GM20431 (cell line): ENCODE data around the gene FBXO48.
"Not testable (repeated sequence)": the region's sequence is repeated elsewhere in the genome, so short reads cannot be mapped to it uniquely, and the experiment has no call there.

ENCODE experiments used
- in situ Hi-C: fragments of 300-500 bp; cut with MseI, MboI; formaldehyde crosslinking; loops from one replicate; pipeline ENCODE4 v1.15.0; 2020; ENCODE audit warnings: low sequenced_read_pairs; ENCODE audit not compliant: unreplicated experiment

The FBXO48 gene, protein sequence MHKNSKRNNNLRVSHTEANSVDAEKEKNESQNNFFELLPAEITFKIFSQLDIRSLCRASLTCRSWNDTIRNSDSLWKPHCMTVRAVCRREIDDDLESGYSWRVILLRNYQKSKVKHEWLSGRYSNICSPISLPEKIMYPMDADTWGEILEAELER

DNA sequence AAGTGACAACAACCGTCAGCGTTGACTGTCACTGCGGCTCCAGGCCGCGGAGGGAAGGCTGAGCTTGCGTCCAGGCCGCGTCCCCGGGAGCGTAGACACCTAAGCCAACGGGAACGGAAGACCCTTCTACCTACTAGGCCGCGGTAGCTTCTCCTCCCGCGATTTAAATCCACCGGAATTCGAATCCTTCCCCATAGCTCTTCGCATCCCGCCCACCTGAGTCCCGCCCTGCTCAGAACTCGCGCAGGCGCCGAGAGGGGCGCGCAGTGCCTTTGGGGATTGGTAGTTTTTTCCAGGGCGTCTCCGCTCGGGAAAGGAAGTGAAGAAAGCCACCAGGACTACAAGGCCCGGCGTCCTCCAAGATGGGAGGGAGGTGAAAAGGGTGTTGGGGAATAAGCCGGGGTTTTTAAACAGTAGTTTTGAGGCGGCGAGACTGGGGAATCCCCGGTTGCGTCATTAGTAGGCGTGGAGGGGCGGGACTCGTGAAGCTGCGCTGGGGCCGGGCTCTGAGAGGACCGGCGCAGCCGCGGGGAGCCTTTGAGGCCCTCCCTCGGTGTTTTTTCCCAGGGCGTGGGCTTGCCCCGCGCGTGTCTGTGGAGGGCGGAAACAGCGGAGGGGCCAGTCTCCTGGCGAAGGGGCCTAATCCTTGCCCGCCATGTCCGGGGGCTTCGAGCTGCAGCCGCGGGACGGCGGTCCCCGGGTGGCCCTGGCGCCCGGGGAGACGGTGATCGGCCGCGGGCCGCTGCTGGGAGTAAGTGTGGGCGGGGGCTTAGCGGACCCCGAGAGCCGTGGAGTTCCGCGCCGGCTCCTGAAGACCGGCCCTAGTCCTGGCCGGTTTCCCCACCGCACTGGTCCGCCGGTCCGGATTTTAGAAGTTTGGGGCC, at the start of gene FBXO48, which contains the start of gene APLF:
Gene FBXO48 (minus strand): TSS at position 218 of the 884 bp plus-strand sequence. CDS start 2,149 bp downstream, outside the sequence.
Gene APLF (plus strand): TSS at position 509 of the 884 bp plus-strand sequence. CDS start 147 bp downstream, at position 656.
- in situ Hi-C loops: loop anchor here (10.0 to 25.0 kb wide), 2 partner anchors 245 to 447 kb away; no protein-coding TSS in a partner anchor

DNA sequence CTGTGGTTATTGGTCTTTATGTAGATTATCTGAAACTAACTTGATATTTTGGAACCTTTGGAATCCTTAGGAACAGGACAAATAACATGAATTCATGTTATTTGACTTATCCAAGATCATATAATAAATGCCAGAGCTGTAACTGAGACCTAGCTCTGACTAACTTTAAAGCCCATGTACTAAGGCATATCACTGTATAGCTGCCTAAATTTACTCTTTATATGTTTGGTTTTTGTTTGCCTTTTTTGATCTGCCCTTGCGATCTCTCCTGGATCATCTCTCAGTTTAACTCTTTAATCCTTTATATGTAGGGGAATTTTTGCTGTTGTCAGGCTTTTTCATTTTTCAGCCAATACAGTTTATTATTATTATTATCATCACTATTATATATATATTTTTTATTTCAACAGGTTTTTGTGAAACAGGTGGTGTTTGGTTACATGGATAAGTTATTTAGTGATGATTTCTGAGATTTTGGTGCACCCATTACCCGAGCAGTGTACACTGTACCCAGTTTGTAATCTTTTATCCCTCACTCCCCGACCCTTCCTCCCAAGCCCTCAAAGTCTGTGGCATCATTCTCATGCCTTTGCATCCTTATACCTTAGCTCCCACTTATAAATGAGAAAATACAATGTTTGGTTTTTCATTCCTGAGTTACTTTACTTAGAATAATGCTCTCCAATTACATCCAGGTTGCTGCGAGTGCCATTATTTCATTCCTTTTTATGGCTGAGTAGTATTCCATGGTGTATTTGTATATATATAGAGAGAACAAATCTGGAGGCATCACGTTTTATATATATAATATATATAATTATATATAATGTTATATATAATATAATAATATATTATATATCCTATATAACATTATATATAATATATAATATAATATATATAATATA, 49.2 kb upstream of the FBXO48 start:
- in situ Hi-C loops: no loop called here

DNA sequence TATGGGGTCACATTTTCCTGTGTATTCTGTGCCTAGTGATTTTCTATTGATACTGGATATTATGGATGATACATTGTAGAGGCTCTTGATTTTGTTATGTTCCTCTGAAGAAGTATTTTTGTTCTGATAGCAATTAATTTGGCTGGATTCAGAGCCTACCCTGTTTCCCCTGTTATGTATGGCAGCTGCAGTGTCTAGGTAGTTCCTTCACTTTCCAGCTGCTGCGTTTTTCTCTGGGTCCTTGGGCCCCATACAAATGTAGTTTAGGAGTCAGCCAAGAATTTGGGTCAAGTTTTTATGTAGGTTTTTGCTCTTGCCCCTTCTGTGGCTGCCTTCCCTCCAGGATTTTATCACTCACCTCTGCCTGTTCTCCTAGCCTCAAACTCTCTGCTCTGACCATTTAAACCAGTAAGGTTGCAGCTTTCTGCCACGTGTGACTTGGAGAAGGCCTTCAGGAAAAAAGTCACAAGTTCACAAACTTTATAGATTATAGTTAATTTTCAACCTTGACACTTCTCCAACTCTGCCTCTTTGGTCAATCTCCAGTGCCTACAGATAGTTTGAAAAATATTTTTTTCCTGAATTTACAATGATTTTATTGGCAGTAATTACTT, 47.3 kb upstream of the FBXO48 start:
- in situ Hi-C loops: no loop called here

DNA sequence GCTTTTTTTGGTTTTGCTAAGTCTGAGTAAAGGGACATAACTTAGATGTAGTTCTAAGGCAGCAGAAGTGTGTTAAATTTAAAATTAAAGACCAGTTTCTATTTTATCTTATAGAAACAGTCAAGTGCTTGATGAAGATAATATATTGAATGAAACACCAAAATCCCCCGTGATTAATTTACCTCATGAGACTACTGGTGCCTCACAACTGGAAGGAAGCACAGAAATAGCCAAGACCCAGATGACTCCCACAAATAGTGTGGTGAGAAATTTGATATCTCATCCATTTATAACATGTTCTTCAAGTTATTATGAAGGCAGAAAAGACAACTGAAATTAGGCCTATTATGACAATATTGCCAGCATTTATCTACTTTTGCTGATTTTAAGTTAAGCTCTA, 45.9 kb upstream of the FBXO48 start:
- in situ Hi-C loops: no loop called here

DNA sequence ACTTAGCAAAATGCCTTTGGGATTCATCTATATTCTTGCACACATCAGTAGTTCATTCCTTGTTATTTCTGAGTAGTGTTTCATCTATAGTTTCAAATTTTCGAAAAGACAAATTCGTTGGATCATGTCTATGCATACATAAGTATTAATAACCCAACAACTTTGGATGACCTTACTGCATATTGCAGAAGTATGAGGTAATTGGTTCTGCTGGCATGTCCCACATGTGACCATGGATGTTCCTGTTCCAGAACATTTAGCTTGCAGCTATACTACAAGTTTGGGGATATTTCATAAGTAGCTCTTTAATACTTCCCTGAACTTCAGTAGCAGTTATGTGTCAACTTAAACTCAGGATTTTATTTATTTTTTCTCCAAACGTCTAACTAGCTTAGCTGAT, 45.2 kb upstream of the FBXO48 start:
- in situ Hi-C loops: no loop called here

DNA sequence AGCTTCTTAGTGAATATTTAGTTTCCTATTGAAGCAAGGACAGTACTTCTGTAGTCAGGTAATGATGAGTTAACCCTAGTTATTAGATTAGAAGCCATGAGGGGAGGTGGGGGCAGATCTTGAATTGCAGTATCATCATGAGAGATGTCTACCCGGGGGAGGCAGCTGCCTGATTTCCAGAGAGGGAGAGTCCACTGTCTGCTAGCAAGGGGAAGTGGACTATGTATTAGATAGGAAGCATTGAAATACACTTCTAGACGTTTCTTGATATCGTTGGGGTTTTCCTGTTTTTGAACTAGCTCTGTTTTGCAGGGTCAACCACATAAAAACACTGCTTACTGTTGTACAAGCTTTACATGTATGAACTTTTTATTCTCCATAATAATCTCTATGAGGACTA, 39.1 kb upstream of the FBXO48 start:
- in situ Hi-C loops: no loop called here

DNA sequence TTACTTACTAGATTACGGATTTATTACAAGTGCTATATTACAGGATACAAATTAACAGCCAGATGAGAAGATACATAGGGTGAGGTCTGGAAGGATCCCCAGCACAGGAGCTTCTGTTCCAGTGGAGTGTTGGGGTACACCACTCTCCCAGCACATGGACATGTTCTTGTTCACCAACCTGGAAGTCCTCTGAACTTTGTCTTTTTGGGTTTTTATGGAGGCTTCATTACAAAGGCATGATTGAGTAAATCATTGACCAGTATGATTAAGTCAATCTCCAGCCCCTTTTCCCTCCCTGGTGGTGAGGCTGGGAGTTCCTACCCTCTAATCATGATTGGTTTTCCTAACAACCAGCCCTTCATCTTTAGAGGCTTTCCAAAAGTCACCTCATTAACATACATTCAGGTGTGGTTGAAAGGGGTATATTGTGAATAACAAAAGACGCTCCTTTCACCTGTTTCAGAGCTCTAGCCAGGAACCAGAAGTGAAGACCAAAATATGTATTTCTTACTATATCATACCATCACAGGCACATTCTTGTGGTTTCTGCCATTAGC, 38.6 kb upstream of the FBXO48 start:
- in situ Hi-C loops: no loop called here

DNA sequence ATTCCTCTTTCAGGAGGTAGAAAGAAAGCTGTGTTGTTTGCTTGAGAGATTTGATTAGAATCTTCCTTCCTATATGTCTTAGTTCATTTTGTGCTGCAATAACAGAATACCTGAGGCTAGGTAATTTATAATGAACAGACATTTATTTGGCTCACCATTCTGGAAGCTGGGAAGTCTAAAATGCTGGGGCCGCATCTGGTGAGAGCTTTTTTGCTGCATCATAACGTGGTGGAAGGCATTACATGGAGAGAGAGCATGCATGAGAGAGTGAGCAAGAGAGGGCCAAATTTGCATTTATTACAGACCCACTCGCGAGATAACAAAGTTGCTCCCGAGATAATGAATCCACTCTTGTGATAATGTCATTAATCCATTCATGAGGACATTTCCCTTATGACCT, 34.7 kb upstream of the FBXO48 start:
- in situ Hi-C loops: no loop called here

DNA sequence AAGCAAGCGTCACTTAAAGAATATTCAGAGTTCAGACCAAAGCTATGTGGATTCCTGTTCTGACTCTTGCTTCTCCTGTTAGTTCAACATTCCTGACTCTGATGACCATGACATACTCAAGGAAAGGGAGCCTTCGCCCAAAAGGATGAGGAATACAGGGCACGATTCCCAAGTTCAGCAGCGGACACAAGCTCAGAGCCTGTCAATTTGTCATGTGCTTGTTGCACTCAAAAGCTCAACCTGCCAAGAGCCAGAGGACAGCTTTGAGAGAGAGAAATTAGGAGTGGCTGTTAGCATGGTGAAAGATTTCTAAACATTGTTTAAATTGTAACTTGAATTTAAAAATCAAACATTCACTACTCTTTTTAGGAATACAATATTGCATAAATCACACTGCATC, 33.6 kb upstream of the FBXO48 start:
- in situ Hi-C loops: no loop called here

DNA sequence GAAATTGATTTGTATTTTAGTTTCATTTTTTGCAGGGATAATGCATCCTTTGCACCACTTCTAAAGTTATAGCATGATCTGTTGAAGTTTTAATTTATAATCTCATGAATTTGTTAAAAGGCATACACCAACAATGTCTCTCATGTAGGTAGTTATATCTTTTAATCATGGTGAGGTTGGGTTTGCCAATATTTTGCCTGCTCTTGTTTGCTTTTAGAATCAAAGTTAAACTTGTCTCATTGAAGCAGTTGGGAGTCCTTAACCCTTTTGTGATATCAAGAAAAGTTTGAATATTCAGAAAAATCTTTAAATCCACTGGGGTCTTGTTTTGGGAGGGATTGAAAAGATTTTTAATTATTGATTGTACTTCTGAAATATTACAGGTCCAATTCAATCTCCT, 32.0 kb upstream of the FBXO48 start:
- in situ Hi-C loops: no loop called here

DNA sequence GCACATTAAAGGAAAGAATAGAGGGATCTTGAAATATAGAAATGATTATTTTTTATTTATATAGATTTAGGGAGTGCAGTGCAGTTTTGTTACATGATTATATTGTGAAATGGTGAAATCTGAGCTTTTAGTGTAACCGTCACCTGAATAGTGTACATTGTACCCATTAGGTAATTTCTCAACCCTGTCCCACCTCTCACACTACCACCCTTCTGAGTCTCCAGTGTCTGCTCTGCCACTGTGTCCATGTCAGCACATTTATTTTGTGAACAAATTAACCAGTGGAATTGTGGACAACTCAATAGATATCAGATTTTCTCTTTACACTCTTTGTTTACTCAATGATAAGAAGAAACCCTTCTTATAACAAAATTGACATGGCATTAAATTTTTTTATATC, 24.5 kb upstream of the FBXO48 start:
- in situ Hi-C loops: no loop called here

DNA sequence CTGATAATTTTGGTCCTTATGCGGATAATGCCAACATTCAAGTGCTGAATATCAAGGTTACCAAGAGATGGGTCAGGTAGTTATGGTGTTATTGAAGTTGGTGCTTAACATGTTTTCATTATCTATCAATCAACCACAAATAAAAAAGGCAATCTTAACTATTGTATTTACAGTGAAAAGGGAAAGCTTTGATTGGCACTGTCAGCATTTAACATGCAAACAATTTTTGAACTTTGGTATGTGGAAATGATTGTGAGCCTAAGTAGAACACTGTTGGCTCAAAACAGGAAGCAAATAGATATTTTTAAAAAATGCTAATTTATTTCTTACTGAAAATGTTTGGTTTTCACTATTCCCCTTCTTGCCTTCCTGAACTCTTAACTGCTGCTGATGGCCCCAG, 22.2 kb upstream of the FBXO48 start:
- in situ Hi-C loops: no loop called here

DNA sequence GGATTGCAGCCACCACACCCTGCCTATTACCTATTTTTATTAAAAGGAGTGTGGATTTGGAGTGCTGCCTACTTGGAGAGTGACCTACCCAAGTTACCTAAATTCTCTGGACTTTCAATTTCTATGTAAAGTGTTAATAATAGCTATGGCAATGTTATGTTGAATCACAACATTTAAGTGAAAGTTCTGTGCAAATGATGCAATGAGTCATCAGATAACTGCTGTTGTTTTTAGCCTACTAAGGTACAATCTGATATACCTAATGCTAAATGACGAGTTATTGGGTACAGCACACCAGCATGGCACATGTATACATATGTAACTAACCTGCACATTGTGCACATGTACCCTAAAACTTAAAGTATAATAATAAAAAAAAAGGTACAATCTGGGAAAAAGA, 21.5 kb upstream of the FBXO48 start:
- in situ Hi-C loops: not testable (repeated sequence)

DNA sequence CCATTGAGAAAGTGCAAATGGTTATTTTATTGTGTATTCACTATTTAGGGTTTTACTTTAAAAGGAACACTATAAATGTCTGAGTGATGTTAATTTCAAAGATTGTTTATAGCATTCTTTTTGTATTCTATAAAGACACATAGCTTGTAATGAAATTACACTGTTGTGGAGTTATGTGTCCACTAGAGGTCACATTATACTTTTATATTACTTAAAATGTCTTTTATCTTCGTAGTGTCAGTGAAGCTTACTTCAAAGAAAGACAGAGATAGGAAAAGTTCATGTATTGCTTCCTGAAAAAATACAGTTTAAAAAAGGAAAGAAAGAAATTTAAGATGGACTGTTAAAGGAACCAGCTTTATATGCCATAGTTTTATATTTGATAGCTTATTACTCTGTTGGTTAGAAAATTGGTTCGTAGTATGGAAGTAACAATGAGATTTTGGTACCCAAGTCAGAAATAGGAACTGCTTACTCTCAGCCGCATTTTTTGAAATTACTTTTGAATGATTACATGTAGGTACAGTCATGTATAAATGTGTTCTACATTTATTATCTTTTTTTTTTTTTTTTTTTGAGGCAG, 20.8 kb upstream of the FBXO48 start:
- in situ Hi-C loops: no loop called here

DNA sequence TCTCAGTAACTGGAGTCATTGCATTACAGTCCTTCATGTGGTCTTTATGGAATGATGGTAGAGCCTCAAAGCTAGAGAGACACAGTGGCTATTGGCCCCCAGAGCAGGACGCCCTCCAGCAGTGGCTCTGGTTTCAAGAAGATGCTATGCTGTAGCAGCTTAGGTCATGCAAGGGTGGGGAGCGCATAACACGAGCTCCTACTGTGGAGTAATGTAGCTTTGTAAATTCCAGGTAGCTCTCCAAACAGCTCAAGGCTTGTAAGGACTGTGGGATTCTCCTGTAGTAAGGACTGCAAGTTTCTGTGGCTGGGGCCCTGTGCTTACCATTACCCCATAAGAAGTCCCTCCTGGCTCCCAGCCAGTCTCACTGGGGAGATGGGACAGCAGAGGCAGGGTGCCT, 15.9 kb upstream of the FBXO48 start:
- in situ Hi-C loops: no loop called here

DNA sequence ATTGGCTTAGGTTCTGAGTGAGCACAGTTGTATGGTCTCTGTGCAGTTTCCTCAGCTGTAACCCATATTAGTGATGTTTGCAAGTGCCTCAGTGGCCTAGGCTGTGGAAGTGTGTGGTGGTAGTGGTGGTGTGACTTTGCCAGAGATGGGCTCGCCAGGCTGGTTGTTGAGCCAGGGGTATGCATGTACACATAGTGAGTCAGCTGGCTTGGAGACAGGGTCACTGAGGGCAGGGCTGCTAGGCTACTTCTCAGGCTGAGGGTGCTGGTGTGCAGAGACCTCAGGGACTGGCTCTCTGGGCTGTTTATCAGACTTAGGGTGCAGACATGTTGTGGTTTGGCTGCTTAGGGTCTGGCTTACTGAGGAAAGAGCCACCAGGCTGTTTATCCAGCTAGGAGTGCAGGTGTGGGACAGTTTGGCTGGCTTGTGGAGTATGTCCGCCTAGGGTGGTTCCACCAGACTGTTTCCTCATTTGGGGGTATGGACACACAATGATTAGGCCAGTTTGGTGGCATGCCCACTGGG, 15.3 kb upstream of the FBXO48 start:
- in situ Hi-C loops: no loop called here

DNA sequence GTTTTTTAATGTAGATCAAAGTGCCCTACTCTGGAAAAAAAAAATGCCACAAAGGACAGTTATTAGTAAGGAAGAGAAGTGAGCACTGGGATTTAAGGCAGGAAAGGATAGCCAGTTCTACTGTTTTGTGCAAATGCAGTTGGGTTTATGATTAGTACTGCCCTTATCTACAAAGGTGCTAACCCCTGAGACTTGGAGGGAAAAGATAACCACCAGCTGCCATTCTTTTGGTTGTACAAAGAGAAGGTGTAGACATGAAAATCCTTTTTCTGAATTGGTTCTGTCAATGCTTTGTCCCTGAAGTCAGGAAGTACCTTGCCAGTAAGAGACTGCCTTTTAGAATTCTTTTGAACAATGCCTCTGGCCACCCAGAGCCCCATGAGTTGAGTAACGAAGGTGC, 11.6 kb upstream of the FBXO48 start:
- in situ Hi-C loops: no loop called here

DNA sequence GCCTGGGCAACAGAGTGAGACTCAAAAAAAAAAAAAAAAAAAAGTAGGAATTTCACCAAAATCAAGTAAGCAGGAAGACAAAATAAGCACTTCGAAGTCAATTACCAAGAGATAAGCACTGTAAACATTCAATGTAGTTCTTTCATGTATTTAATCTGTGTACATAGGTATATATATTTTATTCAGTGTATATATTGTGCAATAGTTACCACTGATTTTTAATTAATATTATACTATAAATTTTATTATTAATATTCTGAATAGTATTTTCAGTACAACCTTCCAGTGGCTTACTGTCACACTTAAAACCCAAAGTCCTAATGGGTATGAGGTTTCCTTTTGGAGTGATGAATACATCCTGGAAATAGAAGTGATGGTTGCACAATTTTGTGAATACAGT, 9.4 kb upstream of the FBXO48 start:
- in situ Hi-C loops: no loop called here

DNA sequence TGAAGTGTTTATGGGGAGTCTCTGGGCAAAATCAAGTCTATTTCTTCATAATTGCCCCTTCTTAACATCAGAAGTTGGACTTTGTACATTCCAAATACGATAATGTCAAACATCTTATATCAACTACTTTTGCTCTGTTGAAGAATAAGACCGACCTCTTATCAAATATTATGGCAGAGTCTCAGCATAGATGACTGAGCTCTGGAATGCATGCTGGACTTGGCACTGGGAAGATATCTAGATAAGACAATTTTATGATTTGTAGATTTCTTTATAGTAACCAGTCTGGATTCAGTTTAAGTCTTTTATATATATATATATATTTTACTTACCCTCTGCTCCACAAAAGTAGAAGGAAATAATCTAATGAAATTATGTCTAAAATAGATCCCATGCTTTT, 8.5 kb upstream of the FBXO48 start:
- in situ Hi-C loops: no loop called here
